ES-I3 (cell line): Measurements from ENCODE around the gene POLN.
"Not testable (repeated sequence)": the region's sequence is repeated elsewhere in the genome, so short reads cannot be mapped to it uniquely, and the experiment has no call there.

Experiments
- H3K36me3 ChIP-seq: 2 replicates; pipeline ENCODE4 v1.6.1; 2013; ENCODE audit warnings: mild to moderate bottlenecking, low read length, control low read depth, moderate library complexity; ENCODE audit not compliant: insufficient read depth
- H3K4me1 ChIP-seq: 2 replicates; pipeline ENCODE4 v1.6.1; 2013; ENCODE audit warnings: mild to moderate bottlenecking, control low read depth, low read length; ENCODE audit not compliant: insufficient read depth
- H3K9ac ChIP-seq: 2 replicates; pipeline ENCODE4 v1.6.1; 2013; ENCODE audit warnings: low read depth, mild to moderate bottlenecking, low read length, moderate library complexity
- H3K9me3 ChIP-seq: 2 replicates; pipeline ENCODE4 v1.6.1; 2013; ENCODE audit warnings: mild to moderate bottlenecking, low read length, moderate library complexity; ENCODE audit not compliant: control insufficient read depth, insufficient read depth

POLN gene

GRCh38 chr4:2168469-2169319, 73.2 kb downstream of the POLN start:
- H3K9me3 ChIP-seq: no peaks in the 10 kb centered on the region
- no peaks in the 10 kb centered on the region for H3K4me1 ChIP-seq
- no peaks in the 10 kb centered on the region for H3K36me3 ChIP-seq
- no peak overlapping the region for H3K9ac ChIP-seq

- Histone ChIP-seq H3K36me3 (no peaks in the 10 kb centered on the region), H3K9ac (no peak overlapping the region), H3K9me3 (no peaks in the 10 kb centered on the region), H3K4me1 (no peaks in the 10 kb centered on the region)
Measured at GRCh38 chr4:2166253-2166652, 75.7 kb downstream of the POLN start.

- H3K9me3 ChIP-seq: no peaks in the 10 kb centered on the region
- no peak overlapping the region for H3K9ac ChIP-seq
- H3K4me1 ChIP-seq: no peaks in the 10 kb centered on the region
- H3K36me3 ChIP-seq: no peaks in the 10 kb centered on the region
Measured at GRCh38 chr4:2165391-2165790, 76.5 kb downstream of the POLN start.

GRCh38 chr4:2163311-2163821, 78.6 kb downstream of the POLN start:
- H3K36me3 ChIP-seq: no peaks in the 10 kb centered on the region
- H3K4me1 ChIP-seq: no peaks in the 10 kb centered on the region
- no peak overlapping the region for H3K9ac ChIP-seq
- no peaks in the 10 kb centered on the region for H3K9me3 ChIP-seq

- H3K9ac ChIP-seq: not testable (repeated sequence)
Measured at GRCh38 chr4:2161092-2161703, 80.7 kb downstream of the POLN start.

GRCh38 chr4:2159931-2160330, 82.0 kb downstream of the POLN start:
- no peaks in the 10 kb centered on the region for H3K4me1 ChIP-seq
- H3K36me3 ChIP-seq: no peaks in the 10 kb centered on the region
- H3K9me3 ChIP-seq: no peaks in the 10 kb centered on the region
- no peak overlapping the region for H3K9ac ChIP-seq

More at GRCh38 chr4:2161092-2161703, 80.7 kb downstream of the POLN start:
- not testable (repeated sequence) for H3K9me3 ChIP-seq, H3K36me3 ChIP-seq, H3K4me1 ChIP-seq

GRCh38 chr4:2155246-2155645, 86.7 kb downstream of the POLN start:
- no peak overlapping the region for H3K9ac ChIP-seq
- H3K36me3 ChIP-seq: no peaks in the 10 kb centered on the region
- H3K4me1 ChIP-seq: no peaks in the 10 kb centered on the region
- H3K9me3 ChIP-seq: no peaks in the 10 kb centered on the region

GRCh38 chr4:2154215-2154740, 87.6 kb downstream of the POLN start:
- Histone ChIP-seq H3K36me3 (no peaks in the 10 kb centered on the region), H3K9ac (no peak overlapping the region), H3K4me1 (no peaks in the 10 kb centered on the region), H3K9me3 (no peaks in the 10 kb centered on the region)

- Histone ChIP-seq H3K4me1 (no peaks in the 10 kb centered on the region), H3K36me3 (no peaks in the 10 kb centered on the region), H3K9ac (no peak overlapping the region), H3K9me3 (no peaks in the 10 kb centered on the region)
Measured at GRCh38 chr4:2151544-2151943, 90.4 kb downstream of the POLN start.

GRCh38 chr4:2150076-2150475, 91.8 kb downstream of the POLN start:
- no peaks in the 10 kb centered on the region for H3K4me1 ChIP-seq
- no peaks in the 10 kb centered on the region for H3K36me3 ChIP-seq
- H3K9ac ChIP-seq: no peak overlapping the region
- H3K9me3 ChIP-seq: no peaks in the 10 kb centered on the region

GRCh38 chr4:2142630-2143427, 99.1 kb downstream of the POLN start:
- H3K9me3 ChIP-seq: no peaks in the 10 kb centered on the region
- H3K9ac ChIP-seq: no peak overlapping the region
- no peaks in the 10 kb centered on the region for H3K36me3 ChIP-seq
- H3K4me1 ChIP-seq: peaks cover 5% of the 10 kb centered on the region; the same call in 1 of the 2 replicates

- Histone ChIP-seq H3K9me3 (no peaks in the 10 kb centered on the region), H3K4me1 (peaks cover 5% of the 10 kb centered on the region; the same call in 1 of the 2 replicates), H3K36me3 (no peaks in the 10 kb centered on the region), H3K9ac (no peak overlapping the region)
Measured at GRCh38 chr4:2141762-2142451, 100.0 kb downstream of the POLN start.

GRCh38 chr4:2141022-2141761, 100.7 kb downstream of the POLN start:
- Histone ChIP-seq H3K9ac (no peak overlapping the region), H3K4me1 (peaks cover 5% of the 10 kb centered on the region; the same call in 1 of the 2 replicates), H3K9me3 (no peaks in the 10 kb centered on the region), H3K36me3 (no peaks in the 10 kb centered on the region)
